Neural progenitor cell (in vitro differentiated cells): ENCODE measurements around the gene DIDO1. TPM values are rescaled to one million over a fixed set of nuclear protein-coding genes. Genes with fewer than 3 reads are reported as not detected.

Experiments
- DNase-seq: peaks from one replicate; pipeline ENCODE4 v3.0.0-alpha.2; 2016; ENCODE audit warnings: low spot score
- H2AFZ ChIP-seq: fragments of 200-600 bp; sonication (generic); replicated peaks from 2 replicates; pipeline ENCODE4 v1.6.1; 2016; ENCODE audit warnings: antibody characterized with exemption
- H3F3A ChIP-seq: fragments of 200-600 bp; sonication (generic); 2 replicates; pipeline ENCODE4 v1.6.1; 2016; ENCODE audit warnings: antibody characterized with exemption, low read depth
- H3K27ac ChIP-seq: fragments of 200-600 bp; sonication (generic); 2 replicates; pipeline ENCODE4 v1.5.1; 2016; ENCODE audit warnings: mild to moderate bottlenecking
- H3K27me3 ChIP-seq: fragments of 200-600 bp; sonication (generic); 2 replicates; pipeline ENCODE4 v1.6.1; 2016; ENCODE audit warnings: mild to moderate bottlenecking, moderate library complexity
- H3K36me3 ChIP-seq: fragments of 200-600 bp; sonication (generic); 2 replicates; pipeline ENCODE4 v1.5.1; 2016
- H3K4me1 ChIP-seq: fragments of 200-600 bp; sonication (generic); 2 replicates; pipeline ENCODE4 v1.6.1; 2016; ENCODE audit warnings: mixed run types
- H3K4me2 ChIP-seq: fragments of 200-600 bp; sonication (generic); 2 replicates; pipeline ENCODE4 v1.6.1; 2016
- H3K4me3 ChIP-seq: fragments of 200-600 bp; sonication (generic); 2 replicates; pipeline ENCODE4 v1.5.1; 2016
- H3K79me2 ChIP-seq: fragments of 200-600 bp; sonication (generic); 2 replicates; pipeline ENCODE4 v1.6.1; 2016; ENCODE audit warnings: low read depth
- H3K9ac ChIP-seq: fragments of 200-600 bp; sonication (generic); 2 replicates; pipeline ENCODE4 v1.6.1; 2016
- H3K9me3 ChIP-seq: fragments of 200-600 bp; sonication (generic); 2 replicates; pipeline ENCODE4 v1.5.1; 2016; ENCODE audit warnings: low read depth
- H4K20me1 ChIP-seq: fragments of 200-600 bp; sonication (generic); 2 replicates; pipeline ENCODE4 v1.6.1; 2016; ENCODE audit warnings: low read depth
- H3K27ac Mint-ChIP-seq: 3 replicates; pipeline ENCODE4 v1.8.0; 2021; ENCODE audit warnings: mixed read lengths
- H3K27me3 Mint-ChIP-seq: 2 replicates; pipeline ENCODE4 v1.8.0; 2022; ENCODE audit warnings: low read depth, mild to moderate bottlenecking, inconsistent platforms, moderate library complexity, mixed read lengths; ENCODE audit not compliant: insufficient read depth
- H3K36me3 Mint-ChIP-seq: 3 replicates; pipeline ENCODE4 v1.8.0; 2021; ENCODE audit warnings: mixed read lengths
- H3K4me1 Mint-ChIP-seq: 3 replicates; pipeline ENCODE4 v1.8.0; 2021; ENCODE audit warnings: mixed read lengths
- H3K4me3 Mint-ChIP-seq: 3 replicates; pipeline ENCODE4 v1.8.0; 2021; ENCODE audit warnings: mild to moderate bottlenecking, moderate library complexity, mixed read lengths
- H3K9me3 Mint-ChIP-seq: 3 replicates; pipeline ENCODE4 v1.8.0; 2020; ENCODE audit warnings: mixed read lengths
- CTCF ChIP-seq: fragments of 200-600 bp; sonication (generic); IDR thresholded peaks from 2 replicates; pipeline ENCODE4 v1.5.1; 2017; ENCODE audit warnings: antibody characterized with exemption, mild to moderate bottlenecking
- EZH2 ChIP-seq: fragments of 200-600 bp; sonication (generic); IDR thresholded peaks from 2 replicates; pipeline ENCODE4 v1.6.1; 2017; ENCODE audit warnings: antibody characterized with exemption, mild to moderate bottlenecking, moderate library complexity
- EZH2phosphoT487 ChIP-seq: fragments of 200-600 bp; sonication (generic); IDR thresholded peaks from 2 replicates; pipeline ENCODE4 v1.6.1; 2017; ENCODE audit warnings: antibody characterized with exemption
- total RNA-seq: library from RNA; depleted of rRNA; stranded (reverse); fragments of >200 nt; gene quantifications from 2 replicates; pipeline ENCODE4 v1.2.3, GENCODE V29; 2015; ENCODE audit warnings: low replicate concordance

The DIDO1 gene
- total RNA-seq, 1 donor from 2014 or later: 64.5 TPM

GRCh38 chr20:62971950-62972844, 45.9 kb upstream of the DIDO1 start:
- H3K4me1 ChIP-seq: peaks cover 11% of the 10 kb centered on the region
- H3K36me3 Mint-ChIP-seq: no peaks in the 10 kb centered on the region
- H3K4me3 ChIP-seq: peak overlapping the region; percentile 36

GRCh38 chr20:62971211-62971949, 45.1 kb upstream of the DIDO1 start:
- H3K79me2 ChIP-seq: no peaks in the 10 kb centered on the region
- H3K4me1 Mint-ChIP-seq: peaks cover 24% of the 10 kb centered on the region
- TF ChIP-seq EZH2phosphoT487: no peak
- TF ChIP-seq EZH2: no peak
- TF ChIP-seq CTCF: no peak
- DNase-seq: no peak
- H3K9me3 Mint-ChIP-seq: no peaks in the 10 kb centered on the region
- H2AFZ ChIP-seq: no peak overlapping the region
- peaks cover 52% of the 10 kb centered on the region for H3K27me3 ChIP-seq
- no peak overlapping the region for H3K27ac ChIP-seq
- H3K27me3 Mint-ChIP-seq: peaks cover 36% of the 10 kb centered on the region
- no peaks in the 10 kb centered on the region for H3K36me3 ChIP-seq
- H3K9ac ChIP-seq: no peak overlapping the region
- peaks cover 11% of the 10 kb centered on the region for H3K4me1 ChIP-seq
- no peak overlapping the region for H3K4me2 ChIP-seq
- H3K9me3 ChIP-seq: no peaks in the 10 kb centered on the region
- no peaks in the 10 kb centered on the region for H3K36me3 Mint-ChIP-seq
- no peak overlapping the region for H3K4me3 ChIP-seq
- peak overlapping the region; percentile 61 for H3K4me3 Mint-ChIP-seq
- peaks cover 6% of the 10 kb centered on the region for H3F3A ChIP-seq
- peaks cover 8% of the 10 kb centered on the region for H4K20me1 ChIP-seq
- H3K27ac Mint-ChIP-seq: peak overlapping the region; percentile 29

More at GRCh38 chr20:62971950-62972844, 45.9 kb upstream of the DIDO1 start:
- Mint-ChIP-seq H3K27ac (peak overlapping the region; percentile 29), H3K9me3 (no peaks in the 10 kb centered on the region), H3K4me1 (peaks cover 28% of the 10 kb centered on the region), H3K4me3 (peak overlapping the region; percentile 72), H3K27me3 (peaks cover 40% of the 10 kb centered on the region)
- Histone ChIP-seq H3K27ac (no peak overlapping the region), H3K9me3 (no peaks in the 10 kb centered on the region), H2AFZ (no peak overlapping the region), H3K9ac (no peak overlapping the region), H3K4me2 (peak overlapping the region; percentile 77), H3K36me3 (no peaks in the 10 kb centered on the region), H3F3A (peaks cover 6% of the 10 kb centered on the region), H3K27me3 (peaks cover 58% of the 10 kb centered on the region), H3K79me2 (no peaks in the 10 kb centered on the region), H4K20me1 (peaks cover 8% of the 10 kb centered on the region)
- peak; percentile 93 for DNase-seq
- no peak for TF ChIP-seq EZH2phosphoT487
- peak; percentile 80 for TF ChIP-seq CTCF

- Histone ChIP-seq H2AFZ (no peak overlapping the region), H3K27me3 (peaks cover 44% of the 10 kb centered on the region), H3K4me3 (no peak overlapping the region), H4K20me1 (peaks cover 8% of the 10 kb centered on the region), H3K79me2 (no peaks in the 10 kb centered on the region), H3K9me3 (no peaks in the 10 kb centered on the region), H3F3A (peaks cover 6% of the 10 kb centered on the region), H3K9ac (no peak overlapping the region), H3K4me1 (peaks cover 11% of the 10 kb centered on the region), H3K36me3 (no peaks in the 10 kb centered on the region), H3K27ac (no peak overlapping the region), H3K4me2 (no peak overlapping the region)
- Mint-ChIP-seq H3K27ac (no peak overlapping the region), H3K36me3 (no peaks in the 10 kb centered on the region), H3K27me3 (peaks cover 29% of the 10 kb centered on the region), H3K4me1 (peaks cover 20% of the 10 kb centered on the region), H3K4me3 (no peak overlapping the region), H3K9me3 (no peaks in the 10 kb centered on the region)
- TF ChIP-seq CTCF (no peak), EZH2phosphoT487 (no peak), EZH2 (peak; percentile 3)
- no peak for DNase-seq
Measured at GRCh38 chr20:62970307-62971210, 44.3 kb upstream of the DIDO1 start.
